Mucosa of gallbladder (tissue), 1 donor: ENCODE data around the gene KRTAP3-2. TPM values are rescaled to one million over a fixed set of nuclear protein-coding genes. Genes with fewer than 3 reads are reported as not detected.

Experiments used
- DNase-seq: peaks from one replicate; pipeline ENCODE4 v3.0.0-alpha.2; 2020; ENCODE audit warnings: low spot score
- total RNA-seq: library from RNA; stranded (reverse); gene quantifications from one replicate; pipeline ENCODE4 v1.2.1, GENCODE V29; 2021
- donor health status: DM: no; HTN: no; CAD: no.

KRTAP3-2 gene
- total RNA-seq, 1 donor from 2014 or later: not detected

DNA sequence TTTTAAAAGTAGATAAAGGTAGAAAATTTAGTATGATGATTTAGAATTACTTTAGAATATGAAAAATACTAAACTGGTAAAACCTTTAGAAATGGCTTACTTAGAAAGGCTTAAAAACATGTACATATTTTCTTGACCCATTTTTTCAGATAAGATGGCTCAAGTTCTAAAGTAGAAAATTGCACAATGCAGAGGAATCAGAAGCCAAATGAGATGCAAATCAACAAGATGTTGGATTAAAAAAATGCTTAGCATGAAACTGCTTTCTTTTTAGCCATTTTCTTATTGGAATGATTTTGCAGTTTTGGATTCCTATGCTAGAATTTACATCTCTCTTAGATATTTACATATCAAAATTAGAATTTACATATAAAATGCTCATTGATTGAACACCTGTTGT lies 10.7 kb upstream of the KRTAP3-2 start:
- DNase-seq: no peak

DNA sequence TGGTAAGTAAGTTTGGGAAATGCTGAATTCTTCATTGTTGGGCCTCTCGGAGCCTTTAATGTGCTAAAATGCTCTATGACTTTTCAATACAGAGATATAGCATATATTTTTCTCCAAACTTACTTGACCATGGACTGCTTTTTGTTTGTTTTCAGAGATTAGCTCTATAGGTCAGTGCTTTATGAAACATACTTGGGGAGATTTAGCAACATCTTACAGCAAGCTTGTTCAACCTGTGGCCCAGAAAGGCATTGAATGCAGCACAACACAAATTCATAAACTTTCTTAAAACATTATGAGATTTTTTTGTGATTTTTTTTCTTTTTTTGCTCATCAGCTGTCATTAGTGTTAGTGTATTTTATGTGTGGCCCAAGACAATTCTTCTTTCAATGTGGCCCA lies 10.2 kb upstream of the KRTAP3-2 start:
- no peak for DNase-seq

DNA sequence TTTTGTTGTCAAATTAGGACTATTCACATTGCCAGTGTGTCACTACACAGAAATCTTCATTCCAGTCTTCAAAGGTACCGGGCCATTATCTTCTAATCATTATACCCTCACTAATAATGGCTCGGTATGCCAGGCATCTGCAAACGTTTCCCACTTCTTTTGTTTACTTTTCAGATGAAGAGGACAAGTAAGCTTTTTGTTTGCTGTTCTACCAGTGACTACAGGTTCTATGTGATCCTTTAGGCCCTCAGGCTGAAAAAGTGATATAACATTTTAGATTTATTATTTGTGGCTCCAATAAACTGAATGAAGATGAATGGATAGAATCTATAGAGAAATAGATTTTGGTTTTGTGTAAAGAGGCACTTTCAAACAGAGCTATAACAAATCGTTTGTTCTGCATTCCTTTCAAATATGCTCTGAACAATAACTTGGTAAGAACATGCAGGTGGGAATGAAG lies 9.6 kb upstream of the KRTAP3-2 start:
- DNase-seq: no peak

DNA sequence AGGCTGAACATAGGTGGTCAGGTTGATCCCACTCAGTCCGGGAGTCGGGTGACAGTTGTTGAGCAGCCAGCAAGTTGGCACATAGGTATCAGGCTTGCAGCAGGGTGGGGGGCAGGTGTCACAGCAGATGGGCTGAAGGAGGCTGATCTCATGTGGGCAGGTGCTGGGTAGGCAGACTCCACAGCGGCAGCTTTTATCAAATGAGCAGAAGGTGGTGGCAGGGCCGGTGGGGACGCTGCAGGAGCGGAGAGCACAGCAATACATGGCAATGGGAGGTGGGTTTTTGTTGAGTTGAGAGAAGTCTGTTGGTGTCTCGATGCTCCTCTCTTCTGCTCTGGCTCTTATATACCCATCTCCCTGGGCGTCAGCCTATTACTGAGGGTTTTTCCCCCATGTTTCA lies 9.1 kb upstream of the KRTAP3-2 start, which contains the start of gene KRTAP3-1:
TSS of gene KRTAP3-1 (minus strand) at position 318 of the 400 bp plus-strand sequence. CDS start at position 264, 54 bp downstream.
- DNase-seq: no peak

DNA sequence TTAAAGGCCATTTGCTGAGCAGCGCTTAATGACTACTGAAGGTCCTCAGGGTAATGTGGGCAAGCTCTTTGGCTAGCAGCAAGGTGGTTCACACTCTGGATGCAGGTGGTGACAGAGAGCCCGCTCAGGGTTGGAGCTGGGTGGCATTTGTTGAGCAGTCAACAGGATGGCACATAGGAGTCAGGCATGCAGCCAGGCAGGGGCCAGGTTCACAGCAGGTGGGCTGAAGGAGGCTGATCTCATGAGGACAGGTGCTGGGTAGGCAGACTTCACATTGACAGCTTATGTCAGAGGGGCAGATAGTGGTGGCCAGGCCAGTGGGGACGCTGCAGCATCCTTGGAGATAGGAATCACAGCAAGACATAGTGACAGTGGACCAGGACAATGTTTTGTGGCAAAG lies 4.7 kb upstream of the KRTAP3-2 start:
- no peak for DNase-seq

DNA sequence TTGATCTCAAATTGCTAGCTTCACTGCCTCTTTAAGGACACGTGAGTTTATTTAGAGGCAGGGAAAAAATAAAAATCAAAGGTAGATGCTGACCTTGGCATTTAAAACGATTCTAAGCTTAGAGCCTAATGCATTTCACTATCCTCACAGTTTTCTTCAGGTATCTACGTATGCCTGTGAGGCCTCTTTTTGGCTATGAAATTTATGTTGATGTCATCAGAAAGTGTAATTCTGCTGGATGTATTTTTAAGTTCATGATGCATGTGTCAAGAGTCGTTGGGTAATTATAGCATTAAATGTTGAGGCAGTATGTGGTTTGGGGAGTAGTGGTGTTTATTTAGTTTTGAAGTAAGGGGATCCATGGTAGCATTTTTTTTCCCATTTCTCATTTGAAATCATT lies 4.2 kb upstream of the KRTAP3-2 start:
- DNase-seq: no peak

DNA sequence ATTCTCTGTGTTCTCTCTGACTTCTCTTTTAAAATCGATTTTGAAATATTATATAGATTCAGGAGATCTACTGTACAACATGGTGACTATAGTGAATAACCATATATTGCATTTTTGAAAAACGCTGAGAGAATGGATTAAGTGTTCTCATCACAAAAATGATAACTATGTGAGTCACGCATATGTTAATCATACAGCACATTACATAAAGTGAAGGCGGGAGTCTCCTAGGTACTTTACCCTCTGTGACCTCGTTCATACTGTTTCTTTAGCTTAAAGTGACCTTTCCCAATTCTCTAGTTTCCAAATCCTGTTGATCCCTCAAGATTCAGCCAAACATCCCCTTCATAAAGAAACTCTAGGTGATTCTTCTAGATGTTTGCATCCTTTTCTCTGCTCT lies 3.1 kb upstream of the KRTAP3-2 start:
- DNase-seq: no peak

DNA sequence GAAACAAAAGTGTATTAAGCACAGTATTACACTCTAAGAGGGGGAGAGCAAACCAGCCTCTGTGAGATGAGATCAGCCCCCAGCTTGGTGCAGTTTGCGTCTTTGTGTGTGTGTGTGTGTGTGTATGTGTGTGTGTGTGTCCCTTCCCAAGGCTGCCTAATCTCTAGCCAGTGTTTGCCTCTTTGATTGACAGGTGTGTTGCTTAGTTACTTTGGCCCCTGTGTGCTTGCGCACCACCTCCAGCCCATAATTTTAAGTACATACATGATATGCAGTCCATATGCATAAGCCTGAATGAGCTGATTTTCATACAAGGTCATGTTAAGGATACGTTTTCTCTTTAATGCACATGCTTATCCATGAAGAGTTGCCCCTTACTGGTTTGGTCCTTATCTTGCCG lies 2.1 kb upstream of the KRTAP3-2 start:
- DNase-seq: no peak

DNA sequence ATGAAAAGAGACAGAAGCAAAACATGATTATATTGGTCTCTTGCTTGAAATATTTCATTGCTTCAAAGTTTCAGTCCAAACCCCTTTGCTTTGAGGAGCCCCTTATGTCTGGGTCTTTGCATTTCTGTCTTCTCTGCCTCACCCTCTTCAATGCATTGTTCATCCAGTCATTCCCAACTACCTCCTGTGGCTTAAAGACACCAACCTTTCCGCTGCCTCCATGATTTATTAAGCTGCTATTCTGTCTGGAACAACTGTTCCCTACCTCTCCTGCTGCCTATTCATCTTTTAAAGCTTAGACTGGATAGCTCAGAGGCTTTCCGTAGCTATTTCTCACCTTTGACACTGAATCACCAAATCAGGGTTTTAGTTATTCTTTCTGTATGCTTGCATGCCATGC lies 2.3 kb downstream of the KRTAP3-2 start:
- no peak for DNase-seq

DNA sequence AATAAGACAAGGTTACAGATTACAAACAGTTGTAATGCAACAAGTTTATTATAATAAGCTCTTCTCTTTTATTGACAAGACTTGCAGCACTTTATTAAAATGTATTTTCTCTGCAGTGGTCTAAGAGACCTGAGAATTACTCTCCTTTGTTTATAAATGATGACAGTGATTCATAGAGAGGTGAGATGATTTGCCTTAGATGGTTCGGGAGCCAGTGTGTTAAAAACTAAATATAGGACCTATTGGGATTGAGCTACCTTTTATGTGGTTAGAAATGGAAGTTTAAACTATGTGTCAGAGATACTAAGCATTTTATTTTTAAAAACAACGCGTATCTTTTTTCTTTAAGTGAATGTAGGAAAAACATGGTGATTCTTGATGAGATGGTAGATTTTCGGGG lies 2.9 kb downstream of the KRTAP3-2 start:
- DNase-seq: no peak

DNA sequence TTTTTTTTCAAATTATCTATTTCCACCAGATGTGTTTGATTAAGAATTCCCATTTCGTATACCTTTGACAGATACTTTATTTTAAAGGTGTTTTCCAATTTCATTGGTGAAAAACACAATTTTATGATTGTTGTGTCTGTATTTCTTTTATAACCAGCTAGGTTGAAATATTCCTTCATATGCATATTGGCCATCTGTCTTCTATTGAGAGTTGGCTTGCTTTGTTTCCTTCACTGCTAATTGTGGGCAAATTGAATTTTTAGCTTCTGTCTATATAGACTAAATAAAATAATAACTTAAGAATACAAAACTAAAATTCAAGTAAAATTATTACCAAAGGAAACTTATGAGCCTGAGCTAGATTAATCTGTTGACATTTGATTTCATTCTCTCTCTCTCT lies 4.6 kb downstream of the KRTAP3-2 start:
- DNase-seq: no peak

DNA sequence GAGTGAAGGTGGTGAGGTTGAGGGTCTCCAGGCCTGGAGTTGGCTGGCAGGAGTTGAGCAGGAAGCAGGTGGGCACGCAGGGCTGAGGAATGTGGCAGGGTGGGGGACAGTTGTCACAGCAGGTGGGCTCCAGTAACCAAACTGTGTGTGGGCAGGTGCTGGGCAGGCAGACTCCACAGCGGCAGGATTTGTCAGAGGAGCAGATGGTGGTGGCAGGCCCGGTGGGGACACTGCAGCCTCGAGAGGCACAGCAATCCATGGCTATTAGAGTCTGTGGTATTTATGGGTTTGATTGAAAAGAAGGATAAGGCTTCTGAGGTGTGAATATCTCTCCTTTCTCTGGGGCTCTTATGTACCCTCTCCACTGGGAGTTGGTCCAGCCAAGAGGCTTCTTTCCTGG lies 5.9 kb downstream of the KRTAP3-2 start, which contains the start of gene KRTAP3-3:
TSS of gene KRTAP3-3 (minus strand) at position 326 of the 400 bp plus-strand sequence. CDS start at position 259, 67 bp downstream.
- no peak for DNase-seq

DNA sequence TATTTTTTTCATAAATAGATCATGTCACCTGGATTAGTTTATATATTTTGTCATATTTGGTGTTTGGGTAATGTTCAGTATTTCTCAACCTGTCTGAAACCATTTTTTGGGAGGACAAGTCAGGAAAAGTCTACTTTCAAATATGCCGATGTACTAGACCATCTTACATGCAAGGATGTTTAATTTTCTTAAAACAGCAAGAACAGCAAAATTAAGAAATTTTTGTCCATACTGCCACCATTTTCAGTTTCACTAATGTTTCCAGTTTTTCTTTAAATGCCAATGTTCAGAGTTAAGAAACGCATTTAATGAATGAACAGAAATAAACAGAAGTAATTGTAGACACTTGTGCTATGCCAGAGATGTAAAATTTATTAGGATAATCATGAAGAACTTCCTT lies 6.6 kb downstream of the KRTAP3-2 start:
- no peak for DNase-seq

DNA sequence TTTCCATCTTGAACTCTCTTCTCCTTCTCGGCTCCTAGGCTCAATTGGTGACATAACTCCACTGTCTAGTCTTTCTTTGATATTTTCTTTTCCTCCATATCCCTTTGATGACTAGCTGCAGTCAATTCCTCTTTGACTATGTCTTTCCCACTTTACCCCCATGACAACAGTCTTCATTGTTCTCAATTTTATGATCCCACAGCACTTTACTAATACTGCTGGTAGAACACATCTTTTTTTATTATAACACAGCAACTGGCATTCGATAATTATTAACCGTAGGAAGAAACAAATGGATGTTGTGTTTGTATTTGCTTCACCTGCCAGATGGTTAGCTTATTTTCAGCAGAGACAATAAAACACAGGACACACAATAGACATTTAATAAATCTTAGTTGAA lies 7.0 kb downstream of the KRTAP3-2 start:
- no peak for DNase-seq

DNA sequence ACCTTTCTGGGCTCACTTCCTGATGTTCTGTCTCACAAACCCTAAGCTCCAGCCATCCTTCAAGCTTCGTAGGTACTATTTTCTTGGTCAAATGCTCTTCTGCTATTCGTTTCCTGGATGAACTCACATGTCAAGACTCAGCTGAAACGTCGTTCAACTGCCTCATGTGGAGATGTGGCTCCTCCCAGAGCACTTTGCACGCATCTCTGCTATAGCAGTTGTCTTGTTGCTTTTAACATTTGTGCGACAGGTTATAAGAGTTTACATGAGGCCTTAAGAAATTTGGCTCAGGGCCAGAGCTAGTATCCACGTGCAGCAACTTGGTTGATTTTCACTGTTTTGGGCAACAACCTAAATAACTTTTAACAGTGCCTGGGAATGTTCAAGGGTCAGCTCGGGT lies 12.8 kb downstream of the KRTAP3-2 start:
- DNase-seq: no peak

DNA sequence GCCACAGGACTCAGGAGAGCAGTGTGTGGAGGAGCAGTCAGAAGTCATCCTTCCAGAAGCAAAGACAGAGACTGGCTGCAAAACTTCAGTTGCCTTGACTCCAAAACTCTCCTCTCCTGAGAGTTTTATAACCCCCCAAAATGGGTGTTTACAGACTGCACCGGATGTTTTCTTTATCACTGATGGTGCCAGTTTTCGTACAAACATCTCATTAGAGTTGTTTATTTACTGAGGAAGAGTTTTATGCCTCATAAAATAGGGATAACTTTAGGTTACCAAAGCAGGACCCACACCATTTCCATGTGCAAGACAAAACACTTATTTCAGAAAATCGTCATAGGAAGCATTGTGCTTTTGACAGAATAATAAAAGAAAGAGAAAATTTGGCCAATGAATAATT lies 15.5 kb downstream of the KRTAP3-2 start, which contains the start of gene KRT40:
TSS of gene KRT40 (minus strand) at position 101 of the 400 bp plus-strand sequence. CDS start at position 48, 53 bp downstream.
- no peak for DNase-seq

DNA sequence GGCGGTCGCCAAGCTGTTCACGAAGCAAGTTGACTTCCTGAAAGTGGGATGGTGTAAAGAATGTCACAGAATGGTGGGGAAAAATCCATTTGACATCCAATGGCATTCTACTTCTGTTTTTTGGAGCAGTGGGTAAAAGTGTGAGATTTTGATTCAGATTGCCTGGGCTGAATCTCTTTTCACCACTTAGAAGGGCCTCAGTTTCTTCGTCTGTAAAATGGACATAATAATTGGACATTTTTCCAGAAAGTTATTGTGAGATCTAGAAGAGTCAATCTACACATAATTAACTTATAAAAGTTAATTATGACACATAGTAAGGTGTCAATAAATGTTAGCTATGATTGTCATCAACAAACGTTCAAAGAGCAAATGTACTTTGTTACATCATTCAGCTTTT lies 18.6 kb downstream of the KRTAP3-2 start:
- DNase-seq: no peak

DNA sequence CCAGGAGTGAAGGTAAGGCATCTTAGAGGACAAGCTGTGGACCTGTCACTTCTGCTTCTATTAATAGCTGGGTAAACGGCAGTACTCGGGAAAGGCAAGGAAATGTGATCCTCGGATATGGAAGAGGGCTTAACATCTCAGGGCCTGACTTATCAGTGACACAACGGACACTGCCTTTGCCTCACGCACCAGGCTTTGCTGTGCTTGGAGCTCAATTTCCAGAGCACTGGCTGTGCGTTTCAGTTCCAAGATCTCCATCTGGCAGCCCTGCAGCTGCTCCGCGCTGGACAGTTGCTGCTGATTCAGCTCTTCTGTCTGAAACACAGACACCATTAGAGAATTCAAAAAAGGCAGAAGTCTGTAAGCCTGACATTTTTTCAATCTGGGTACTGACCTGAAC lies 19.1 kb downstream of the KRTAP3-2 start:
- DNase-seq: no peak

DNA sequence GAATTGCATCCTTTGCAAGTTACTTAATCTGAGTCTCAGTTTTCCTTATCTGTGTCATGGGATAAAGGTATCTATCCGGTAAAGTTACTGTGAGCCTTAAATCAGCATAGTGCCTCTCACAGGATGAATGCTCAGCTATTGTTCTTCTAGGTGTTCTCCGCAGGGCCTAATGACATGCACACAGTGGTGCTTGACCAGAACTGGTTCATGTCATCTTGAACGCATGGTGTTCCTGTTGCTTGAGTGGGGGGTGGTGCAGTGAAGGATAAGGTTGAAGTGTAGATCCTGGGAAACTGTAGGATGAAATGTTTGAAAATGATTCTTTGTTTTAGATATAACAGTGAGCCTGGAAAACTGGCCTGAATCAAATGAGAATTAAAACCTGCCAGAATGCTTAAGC lies 19.6 kb downstream of the KRTAP3-2 start:
- DNase-seq: no peak

DNA sequence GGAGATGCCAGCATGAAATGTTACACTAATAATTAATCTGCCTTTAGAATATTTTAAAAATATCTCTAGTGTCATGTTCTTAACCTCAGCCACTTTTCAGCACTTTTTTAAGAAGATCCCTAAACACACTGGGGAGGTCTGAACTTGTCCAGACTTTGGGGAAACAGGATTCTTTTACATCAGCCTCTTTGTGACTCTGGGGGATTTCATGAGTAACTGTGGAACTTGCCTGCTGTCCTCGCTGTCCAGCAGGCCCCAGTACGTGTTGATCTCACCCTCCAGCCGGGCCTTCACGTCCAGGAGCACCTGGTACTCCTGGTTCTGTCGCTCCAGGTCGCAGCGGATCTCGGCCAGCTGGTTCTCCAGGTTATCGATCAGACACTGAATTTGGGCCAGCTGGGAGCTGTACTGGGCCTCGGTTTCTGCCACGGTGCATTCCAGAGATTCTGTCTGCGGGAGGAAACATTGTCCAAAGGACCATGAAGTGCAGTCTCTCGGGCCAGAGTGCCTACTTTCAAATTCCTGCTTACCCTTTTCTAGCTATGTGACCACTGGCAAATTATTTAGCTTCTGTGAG lies 21.0 kb downstream of the KRTAP3-2 start:
- DNase-seq: peak; percentile 49

DNA sequence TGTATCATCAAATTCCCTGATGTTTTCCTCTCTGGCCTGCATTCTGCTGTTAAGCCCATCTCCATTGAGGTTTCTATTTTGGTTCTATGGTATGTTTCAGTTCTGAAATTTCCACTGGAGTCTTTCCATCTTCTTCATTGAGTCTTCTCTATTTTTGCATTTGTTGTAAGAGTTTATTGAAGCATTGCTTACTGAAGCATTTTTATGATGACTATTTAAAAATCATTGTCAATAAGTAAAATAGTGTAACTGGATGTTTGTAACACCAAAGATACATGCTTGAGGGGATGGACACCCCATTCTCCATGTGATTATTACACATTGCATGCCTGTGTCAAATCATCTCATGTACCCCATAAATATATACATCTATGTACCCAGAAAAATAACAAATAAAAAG lies 24.2 kb downstream of the KRTAP3-2 start:
- no peak for DNase-seq

DNA sequence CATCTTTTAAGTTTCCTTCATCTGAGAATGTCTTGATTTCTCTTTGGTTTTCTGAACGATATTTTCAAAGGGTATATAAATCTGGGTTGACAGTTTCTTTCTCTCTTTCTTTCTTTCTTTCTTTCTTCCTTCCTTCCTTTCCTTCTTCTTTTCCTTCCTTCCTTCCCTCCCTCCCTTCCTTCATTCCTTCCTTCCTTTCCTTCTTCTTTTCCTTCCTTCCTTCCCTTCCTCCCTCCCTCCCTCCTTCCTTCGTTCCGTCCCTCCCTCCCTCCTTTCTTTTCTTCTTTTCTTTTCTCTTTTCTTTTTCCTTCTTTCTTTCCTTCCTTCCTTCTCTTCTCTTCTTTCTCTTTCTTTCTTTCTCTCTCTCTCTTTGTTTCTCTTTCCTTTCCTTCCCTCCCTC lies 25.3 kb downstream of the KRTAP3-2 start:
- DNase-seq: no peak

DNA sequence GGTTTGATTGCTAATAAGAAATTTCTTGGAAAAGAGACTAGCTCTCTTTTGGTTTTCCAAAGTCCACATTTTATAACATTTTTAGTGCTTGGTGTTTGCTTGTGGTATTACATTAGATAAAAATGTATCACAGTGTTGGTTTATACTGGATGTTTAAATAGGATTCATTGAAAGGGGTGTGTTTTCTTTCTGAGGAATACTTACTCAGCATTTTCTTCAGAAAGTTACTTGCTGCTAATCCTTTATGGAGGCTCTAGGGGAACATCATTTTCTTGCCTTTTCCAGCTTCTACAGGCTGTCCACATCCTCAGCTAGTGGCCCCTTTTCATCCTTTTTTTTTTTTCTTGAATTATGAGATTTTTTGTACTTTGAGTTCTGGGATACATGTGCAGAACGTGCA lies 32.1 kb downstream of the KRTAP3-2 start:
- no peak for DNase-seq

DNA sequence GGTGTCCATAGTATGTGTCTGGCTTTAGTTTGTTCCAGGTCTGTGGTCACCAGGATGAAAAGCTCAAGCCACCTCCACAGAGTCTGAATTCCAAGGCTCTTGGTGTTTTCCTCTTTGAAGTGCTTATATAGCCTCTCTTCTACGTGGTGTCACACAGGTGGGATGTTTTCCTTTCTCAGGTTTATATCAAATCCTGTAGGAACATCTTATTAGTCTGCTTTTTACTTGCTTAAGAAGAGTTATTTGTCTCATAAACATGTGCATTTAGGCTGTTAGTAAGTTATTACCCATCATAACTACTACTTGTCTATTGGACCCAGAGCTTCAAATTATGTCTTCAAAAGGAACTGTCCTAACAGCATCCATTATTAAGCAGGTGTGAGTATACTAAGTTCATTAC lies 32.9 kb downstream of the KRTAP3-2 start, which contains the start of gene KRT39:
TSS of gene KRT39 (minus strand) at position 101 of the 400 bp plus-strand sequence. CDS start at position 9, 92 bp downstream.
- no peak for DNase-seq
